Tibial nerve (tissue), 4 donors: ENCODE measurements around the gene CEP85.

Source experiments
- EP300 ChIP-seq, 2 donors: sonication (generic); formaldehyde crosslinking; IDR thresholded peaks; one replicate each; pipeline ENCODE4 v1.6.1; 2017; ENCODE audit warnings: antibody characterized with exemption in 2 of 2, mild to moderate bottlenecking in 1 of 2
- POLR2A ChIP-seq, 2 donors: fragments of 450-650 bp; IDR thresholded peaks; one replicate each; pipeline ENCODE4 v1.6.1; 2017; ENCODE audit warnings: antibody characterized with exemption in 2 of 2, mild to moderate bottlenecking in 2 of 2, moderate library complexity in 2 of 2
- TF ChIP-seq, protein P1 (sequence below), 5 experiments: fragments of 200-600 bp in 3 of 5; fragments of 450-650 bp in 2 of 5; sonication (generic) in 3 of 5; IDR thresholded peaks; one replicate each; pipeline ENCODE4 v1.5.1; 2016 to 2019; ENCODE audit warnings: antibody characterized with exemption in 5 of 5, mild to moderate bottlenecking in 3 of 5, moderate library complexity in 2 of 5

DNA sequence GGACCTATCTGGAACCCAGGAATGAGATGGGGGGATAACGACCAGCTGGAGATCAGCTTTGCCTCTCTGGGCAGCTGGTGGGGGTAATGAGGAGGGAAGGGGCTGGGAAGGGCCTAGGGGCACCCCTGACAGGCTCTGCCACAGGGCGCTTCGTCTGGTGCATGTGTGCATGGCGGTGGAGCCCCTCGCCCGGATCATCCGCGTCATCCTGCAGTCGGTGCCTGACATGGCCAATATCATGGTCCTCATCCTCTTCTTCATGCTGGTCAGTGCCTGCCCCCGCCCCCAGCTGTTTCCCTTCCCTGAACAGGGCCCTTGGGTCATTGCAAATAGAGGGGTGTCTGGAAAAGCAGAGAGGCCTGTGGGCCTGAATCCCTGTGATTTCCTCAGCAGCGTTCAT is 36.2 kb upstream of the CEP85 start:
- no peak for TF ChIP-seq POLR2A (IDR thresholded peaks at IDR 0.05)
- TF ChIP-seq, protein P1, sequence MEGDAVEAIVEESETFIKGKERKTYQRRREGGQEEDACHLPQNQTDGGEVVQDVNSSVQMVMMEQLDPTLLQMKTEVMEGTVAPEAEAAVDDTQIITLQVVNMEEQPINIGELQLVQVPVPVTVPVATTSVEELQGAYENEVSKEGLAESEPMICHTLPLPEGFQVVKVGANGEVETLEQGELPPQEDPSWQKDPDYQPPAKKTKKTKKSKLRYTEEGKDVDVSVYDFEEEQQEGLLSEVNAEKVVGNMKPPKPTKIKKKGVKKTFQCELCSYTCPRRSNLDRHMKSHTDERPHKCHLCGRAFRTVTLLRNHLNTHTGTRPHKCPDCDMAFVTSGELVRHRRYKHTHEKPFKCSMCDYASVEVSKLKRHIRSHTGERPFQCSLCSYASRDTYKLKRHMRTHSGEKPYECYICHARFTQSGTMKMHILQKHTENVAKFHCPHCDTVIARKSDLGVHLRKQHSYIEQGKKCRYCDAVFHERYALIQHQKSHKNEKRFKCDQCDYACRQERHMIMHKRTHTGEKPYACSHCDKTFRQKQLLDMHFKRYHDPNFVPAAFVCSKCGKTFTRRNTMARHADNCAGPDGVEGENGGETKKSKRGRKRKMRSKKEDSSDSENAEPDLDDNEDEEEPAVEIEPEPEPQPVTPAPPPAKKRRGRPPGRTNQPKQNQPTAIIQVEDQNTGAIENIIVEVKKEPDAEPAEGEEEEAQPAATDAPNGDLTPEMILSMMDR (IDR thresholded peaks at IDR 0.05) = no peak
- no peak for TF ChIP-seq EP300 (IDR thresholded peaks at IDR 0.05)
